IMR-90 (cell line): ENCODE data around the gene C12orf75. TPM values are rescaled to one million over a fixed set of nuclear protein-coding genes. Genes with fewer than 3 reads are reported as not detected.

Experiments
- ATAC-seq: fragments of 200-7000 bp; cut with Tn5 transposase; 2 replicates; pipeline ENCODE4 v1.9.1; 2020; ENCODE audit warnings: low read depth, mild to moderate bottlenecking, moderate library complexity
- BruUV-seq: library from RNA; stranded (reverse); fragments of 400-500 nt; replicated peaks from 2 replicates; lab custom pipeline; 2021; lab: Mats Ljungman, UMichigan
- CTCF ChIA-PET: fragments of 300-600 bp; formaldehyde crosslinking; extraction: SDS; loops from one replicate; lab custom pipeline; 2021; ENCODE audit warnings: antibody characterized with exemption; lab: Yijun Ruan, JAX
- POLR2A ChIA-PET: fragments of 300-600 bp; sonication (Branson Sonifier 250); formaldehyde crosslinking; loops from one replicate; lab custom pipeline; 2022; ENCODE audit warnings: antibody characterized with exemption; ENCODE audit not compliant: unreplicated experiment; lab: Charles Lee
- DNase-seq: peaks from one replicate; pipeline ENCODE4 v3.0.0; 2013
- H2AFZ ChIP-seq: replicated peaks from 2 replicates; pipeline ENCODE3; 2013; ENCODE audit warnings: low read length, mild to moderate bottlenecking; ENCODE audit not compliant: poor library complexity
- H2AK5ac ChIP-seq: 2 replicates; pipeline ENCODE4 v1.6.1; 2013; ENCODE audit warnings: low read depth, low read length, inconsistent platforms
- H2AK9ac ChIP-seq: replicated peaks from 2 replicates; pipeline ENCODE3; 2013; ENCODE audit warnings: mild to moderate bottlenecking, low read depth, low read length, moderate library complexity; ENCODE audit not compliant: poor library complexity
- H2BK120ac ChIP-seq: 2 replicates; pipeline ENCODE4 v1.6.1; 2013; ENCODE audit warnings: low read depth, low read length, inconsistent platforms
- H2BK15ac ChIP-seq: 3 replicates; pipeline ENCODE4 v1.6.1; 2013; ENCODE audit warnings: low read depth, low read length, inconsistent platforms
- H2BK20ac ChIP-seq: 2 replicates; pipeline ENCODE4 v1.6.1; 2013; ENCODE audit warnings: low read depth, mild to moderate bottlenecking, inconsistent platforms, low read length, moderate library complexity
- H2BK5ac ChIP-seq: 2 replicates; pipeline ENCODE4 v1.6.1; 2013; ENCODE audit warnings: mild to moderate bottlenecking, low read depth, low read length, inconsistent platforms; ENCODE audit not compliant: poor library complexity, severe bottlenecking
- H3K14ac ChIP-seq: replicated peaks from 2 replicates; pipeline ENCODE4 v1.6.1; 2013; ENCODE audit warnings: low read depth, low read length, inconsistent platforms
- H3K18ac ChIP-seq: 2 replicates; pipeline ENCODE4 v1.6.1; 2013; ENCODE audit warnings: low read depth, low read length, control low read depth
- H3K23ac ChIP-seq: 2 replicates; pipeline ENCODE4 v1.6.1; 2013; ENCODE audit warnings: low read depth, low read length, inconsistent platforms
- H3K27ac ChIP-seq: 2 replicates; pipeline ENCODE4 v1.5.1; 2013; ENCODE audit warnings: mild to moderate bottlenecking, control low read depth, low read length; ENCODE audit not compliant: insufficient read depth
- H3K27me3 ChIP-seq: 2 replicates; pipeline ENCODE4 v1.6.1; 2013; ENCODE audit warnings: low read length; ENCODE audit not compliant: control insufficient read depth, insufficient read depth
- H3K36me3 ChIP-seq: 2 replicates; pipeline ENCODE4 v1.6.1; 2013; ENCODE audit warnings: low read length, mixed read lengths; ENCODE audit not compliant: control insufficient read depth, insufficient read depth
- H3K4ac ChIP-seq: 2 replicates; pipeline ENCODE4 v1.6.1; 2013; ENCODE audit warnings: low read depth, low read length, inconsistent platforms
- H3K4me1 ChIP-seq: 2 replicates; pipeline ENCODE4 v1.6.1; 2013; ENCODE audit warnings: low read length, mixed read lengths; ENCODE audit not compliant: control insufficient read depth, insufficient read depth
- H3K4me2 ChIP-seq: 2 replicates; pipeline ENCODE4 v1.6.1; 2013; ENCODE audit warnings: low read depth, mild to moderate bottlenecking, control low read depth, low read length, moderate library complexity
- H3K4me3 ChIP-seq: 2 replicates; pipeline ENCODE4 v1.5.1; 2013; ENCODE audit warnings: low read depth, mild to moderate bottlenecking, control low read depth, low read length, moderate library complexity; ENCODE audit not compliant: insufficient read depth
- H3K56ac ChIP-seq: 2 replicates; pipeline ENCODE4 v1.6.1; 2013; ENCODE audit warnings: low read length, inconsistent platforms; ENCODE audit not compliant: insufficient read depth; ENCODE audit errors: extremely low read depth
- H3K79me1 ChIP-seq, 2 experiments: 2 replicates each; pipeline ENCODE4 v1.6.1; 2013; ENCODE audit warnings: low read length in 2 of 2, inconsistent platforms in 1 of 2, low read depth in 1 of 2
- H3K9ac ChIP-seq: 2 replicates; pipeline ENCODE4 v1.6.1; 2013; ENCODE audit warnings: low read depth, low read length, control low read depth
- H3K9me1 ChIP-seq: 2 replicates; pipeline ENCODE4 v1.6.1; 2013; ENCODE audit warnings: low read length, inconsistent platforms; ENCODE audit not compliant: insufficient read depth
- H3K9me3 ChIP-seq: 2 replicates; pipeline ENCODE4 v1.6.1; 2013; ENCODE audit warnings: low read length; ENCODE audit not compliant: control insufficient read depth, insufficient read depth
- H4K20me1 ChIP-seq: 2 replicates; pipeline ENCODE4 v1.6.1; 2013; ENCODE audit warnings: low read length, inconsistent platforms; ENCODE audit not compliant: insufficient read depth
- H4K5ac ChIP-seq: 2 replicates; pipeline ENCODE4 v1.6.1; 2013; ENCODE audit warnings: mild to moderate bottlenecking, low read depth, low read length, control low read depth
- H4K8ac ChIP-seq, 2 experiments: 2 replicates each; pipeline ENCODE4 v1.6.1; 2013; ENCODE audit warnings: low read depth in 2 of 2, low read length in 2 of 2, control low read depth in 1 of 2, inconsistent platforms in 1 of 2
- H4K91ac ChIP-seq: 2 replicates; pipeline ENCODE4 v1.6.1; 2013; ENCODE audit warnings: low read depth, low read length, inconsistent platforms; ENCODE audit not compliant: insufficient read depth
- BHLHE40 ChIP-seq: fragments of 150-350 bp; IDR thresholded peaks from 2 replicates; pipeline ENCODE4 v1.6.1; 2016; ENCODE audit warnings: mild to moderate bottlenecking, low read depth, low read length
- CEBPB ChIP-seq: IDR thresholded peaks from 2 replicates; pipeline ENCODE4 v1.6.1; 2012; ENCODE audit warnings: low read depth, low read length, improper control_type of control experiment
- CHD1 ChIP-seq: IDR thresholded peaks from 2 replicates; pipeline ENCODE4 v1.6.1; 2012; ENCODE audit warnings: low read depth, low read length, improper control_type of control experiment
- ELK1 ChIP-seq: fragments of 150-350 bp; IDR thresholded peaks from 2 replicates; pipeline ENCODE4 v1.6.1; 2016; ENCODE audit warnings: low read depth, mild to moderate bottlenecking, low read length, moderate library complexity, borderline replicate concordance
- FOS ChIP-seq: fragments of 150-350 bp; IDR thresholded peaks from 2 replicates; pipeline ENCODE4 v1.6.1; 2016; ENCODE audit warnings: low read depth, low read length
- MAFK ChIP-seq: IDR thresholded peaks from 2 replicates; pipeline ENCODE4 v1.6.1; 2012; ENCODE audit warnings: low read depth, low read length, improper control_type of control experiment
- MAZ ChIP-seq: IDR thresholded peaks from 2 replicates; pipeline ENCODE4 v1.6.1; 2012; ENCODE audit warnings: low read depth, mild to moderate bottlenecking, low read length, improper control_type of control experiment, moderate library complexity, borderline replicate concordance
- MXI1 ChIP-seq: IDR thresholded peaks from 2 replicates; pipeline ENCODE4 v1.6.1; 2012; ENCODE audit warnings: low read depth, mild to moderate bottlenecking, low read length, moderate library complexity, borderline replicate concordance
- NFE2L2 ChIP-seq: fragments of 150-350 bp; IDR thresholded peaks from 2 replicates; pipeline ENCODE4 v1.6.1; 2016; ENCODE audit warnings: low read depth, mild to moderate bottlenecking, low read length
- POLR2A ChIP-seq: IDR thresholded peaks from 2 replicates; pipeline ENCODE4 v1.6.1; 2012; ENCODE audit warnings: mild to moderate bottlenecking, low read depth, low read length
- RAD21 ChIP-seq: IDR thresholded peaks from 2 replicates; pipeline ENCODE4 v1.6.1; 2012; ENCODE audit warnings: low read length, improper control_type of control experiment
- RCOR1 ChIP-seq: IDR thresholded peaks from 2 replicates; pipeline ENCODE4 v1.6.1; 2012; ENCODE audit warnings: mild to moderate bottlenecking, low read length, improper control_type of control experiment; ENCODE audit not compliant: insufficient replicate concordance
- RFX5 ChIP-seq: IDR thresholded peaks from 2 replicates; pipeline ENCODE4 v1.8.0; 2012; ENCODE audit warnings: low read depth, mild to moderate bottlenecking, low read length, moderate library complexity
- SMC3 ChIP-seq: fragments of 150-350 bp; IDR thresholded peaks from 2 replicates; pipeline ENCODE4 v1.6.1; 2016; ENCODE audit warnings: low read depth, mild to moderate bottlenecking, antibody characterized with exemption, low read length, moderate library complexity
- USF2 ChIP-seq: fragments of 150-350 bp; IDR thresholded peaks from 2 replicates; pipeline ENCODE4 v1.6.1; 2017; ENCODE audit warnings: mild to moderate bottlenecking, antibody characterized with exemption, low read length, low read depth
- WGBS, 2 experiments: methylation state at CpG; one replicate each; pipeline versions ENCODE4 v1.1.5 to v1.1.7; 2013; ENCODE audit warnings: missing lambda C conversion rate in 2 of 2; ENCODE audit not compliant: insufficient read length in 1 of 2; ENCODE audit errors: extremely low coverage in 2 of 2; 5-methylcytosine and 5-hydroxymethylcytosine counted together
- dilution Hi-C: fragments of 300-500 bp; cut with HindIII; formaldehyde crosslinking; loops from one replicate; pipeline ENCODE4 v1.14.3; 2018; ENCODE audit warnings: low sequenced_read_pairs; ENCODE audit not compliant: unreplicated experiment
- in situ Hi-C: fragments of 300-500 bp; cut with MboI; formaldehyde crosslinking; loops from 3 replicates; pipeline ENCODE4 v1.14.3; 2019; ENCODE audit warnings: low sequenced_read_pairs, inconsistent platforms, mixed read lengths
- intact Hi-C: fragments of 100-400 bp; cut with micrococcal nuclease; formaldehyde crosslinking; loops from 2 replicates; pipeline ENCODE4 v1.10.0; 2022
- polyA plus RNA-seq, 3 experiments: library from polyadenylated mRNA; depleted of rRNA; stranded (reverse); fragments of >200 nt; gene quantifications; 2 replicates each; pipeline ENCODE4 v1.2.3, GENCODE V29; 2012; ENCODE audit warnings: low replicate concordance in 1 of 3
- total RNA-seq: library from RNA; depleted of rRNA; stranded (reverse); fragments of >200 nt; gene quantifications from 2 replicates; pipeline ENCODE4 v1.2.3, GENCODE V29; 2012
- TF ChIP-seq, protein P1 (sequence below): conservative IDR thresholded peaks from 2 replicates; pipeline ENCODE4 v1.5.1; 2012; ENCODE audit warnings: mild to moderate bottlenecking, low read depth, low read length, improper control_type of control experiment

Gene C12orf75
- total and polyA plus RNA-seq, 2 of the 4 experiments (the other 2 are of a cell fraction), result 145 to 278 TPM

DNA sequence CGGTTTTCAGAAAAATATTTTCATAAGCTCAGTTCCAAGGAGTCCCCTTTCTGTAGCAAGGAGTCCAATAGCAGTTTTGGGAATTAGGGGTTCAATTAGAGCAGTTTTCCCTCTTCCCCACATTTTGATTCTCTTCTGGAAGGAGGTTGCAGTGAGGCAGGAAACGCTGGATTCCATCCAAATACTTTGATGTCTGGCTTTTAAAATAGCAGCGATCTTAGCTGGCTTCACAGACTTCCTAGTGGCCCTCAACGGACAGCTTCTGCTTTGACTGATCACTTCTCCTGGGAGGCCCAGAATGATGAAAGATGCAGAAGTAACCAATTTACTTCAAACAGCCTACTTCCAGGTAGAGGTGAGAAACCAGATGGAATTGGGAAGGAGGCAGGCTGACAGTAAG, 63.1 kb downstream of the C12orf75 start:
- POLR2A ChIA-PET, result no interaction called here
- Histone ChIP-seq H3K9ac (no peak overlapping the region), H2BK5ac (no peak overlapping the region), H3K9me1 (peaks cover 11% of the 10 kb centered on the region; the same call in 1 of the 2 replicates), H3K4ac (no peak overlapping the region), H3K36me3 (peaks cover 3% of the 10 kb centered on the region; the same call in 1 of the 2 replicates), H3K56ac (no peak overlapping the region), H3K18ac (no peak overlapping the region), H2BK20ac (no peak overlapping the region), H2AK5ac (no peak overlapping the region), H3K27me3 (no peaks in the 10 kb centered on the region), H3K14ac (0 out of 2 replicates have a peak overlapping the region, but pooled peaks have one; percentile 16), H3K4me3 (no peak overlapping the region), H3K79me1 (peaks cover 0 to 5% of the 10 kb centered on the region in 2 experiments; a peak in 1 of 4 replicates), H3K4me2 (no peak overlapping the region), H4K20me1 (no peaks in the 10 kb centered on the region), H3K4me1 (no peaks in the 10 kb centered on the region; the same call in 1 of the 2 replicates), H4K8ac (no peak overlapping the region), H3K23ac (no peak overlapping the region), H4K91ac (no peak overlapping the region), H2BK120ac (no peak overlapping the region), H2AFZ (no peak overlapping the region), H2BK15ac (no peak overlapping the region), H4K5ac (no peak overlapping the region), H2AK9ac (no peak overlapping the region), H3K9me3 (0 out of 2 replicates have a peak, but pooled peaks cover 2% of the 10 kb centered on the region), H3K27ac (no peak overlapping the region)
- CTCF ChIA-PET, result interaction anchor here (1.2 kb wide), 1 partner anchor 743 kb away, joined by 3 read pairs; no protein-coding TSS in a partner anchor
- peak; percentile 48 for ATAC-seq
- DNase-seq, result peak; percentile 40
- intact Hi-C loops (no loop called here), in situ Hi-C loops (loop anchor here (25.0 kb wide), 1 partner anchor 181 kb away; no protein-coding TSS in a partner anchor), dilution Hi-C loops (no loop called here)
- no peak for TF ChIP-seq NFE2L2
- no peak for TF ChIP-seq CEBPB
- no peak for TF ChIP-seq CHD1
- TF ChIP-seq RFX5, result no peak
- no peak for TF ChIP-seq USF2
- no peak for TF ChIP-seq BHLHE40
- no peak for TF ChIP-seq ELK1
- no peak for TF ChIP-seq RAD21
- no peak for TF ChIP-seq MXI1
- TF ChIP-seq FOS, result no peak
- no peak for TF ChIP-seq MAZ
- no peak for TF ChIP-seq POLR2A
- TF ChIP-seq SMC3, result no peak
- TF ChIP-seq RCOR1, result no peak
- no peak for TF ChIP-seq MAFK
- TF ChIP-seq, protein P1, sequence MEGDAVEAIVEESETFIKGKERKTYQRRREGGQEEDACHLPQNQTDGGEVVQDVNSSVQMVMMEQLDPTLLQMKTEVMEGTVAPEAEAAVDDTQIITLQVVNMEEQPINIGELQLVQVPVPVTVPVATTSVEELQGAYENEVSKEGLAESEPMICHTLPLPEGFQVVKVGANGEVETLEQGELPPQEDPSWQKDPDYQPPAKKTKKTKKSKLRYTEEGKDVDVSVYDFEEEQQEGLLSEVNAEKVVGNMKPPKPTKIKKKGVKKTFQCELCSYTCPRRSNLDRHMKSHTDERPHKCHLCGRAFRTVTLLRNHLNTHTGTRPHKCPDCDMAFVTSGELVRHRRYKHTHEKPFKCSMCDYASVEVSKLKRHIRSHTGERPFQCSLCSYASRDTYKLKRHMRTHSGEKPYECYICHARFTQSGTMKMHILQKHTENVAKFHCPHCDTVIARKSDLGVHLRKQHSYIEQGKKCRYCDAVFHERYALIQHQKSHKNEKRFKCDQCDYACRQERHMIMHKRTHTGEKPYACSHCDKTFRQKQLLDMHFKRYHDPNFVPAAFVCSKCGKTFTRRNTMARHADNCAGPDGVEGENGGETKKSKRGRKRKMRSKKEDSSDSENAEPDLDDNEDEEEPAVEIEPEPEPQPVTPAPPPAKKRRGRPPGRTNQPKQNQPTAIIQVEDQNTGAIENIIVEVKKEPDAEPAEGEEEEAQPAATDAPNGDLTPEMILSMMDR, result no peak
- WGBS, 2 experiments, result no CpG with 5 or more reads among the region's 4 CpGs
- BruUV-seq, result no TSS peak
